GM18517 (cell line): ENCODE data around the gene C1orf53.
A peak's percentile ranks its signal among the peaks of the same experiment; 100 is the strongest.
"Not testable (repeated sequence)": the region's sequence is repeated elsewhere in the genome, so short reads cannot be mapped to it uniquely, and the experiment has no call there.

ENCODE experiments used
- ATAC-seq: cut with Tn5 transposase; IDR thresholded peaks from one replicate; pipeline ENCODE4 v1.9.1; 2021; ENCODE audit warnings: mild to moderate bottlenecking, moderate library complexity; ENCODE audit not compliant: unreplicated experiment

The C1orf53 gene

DNA sequence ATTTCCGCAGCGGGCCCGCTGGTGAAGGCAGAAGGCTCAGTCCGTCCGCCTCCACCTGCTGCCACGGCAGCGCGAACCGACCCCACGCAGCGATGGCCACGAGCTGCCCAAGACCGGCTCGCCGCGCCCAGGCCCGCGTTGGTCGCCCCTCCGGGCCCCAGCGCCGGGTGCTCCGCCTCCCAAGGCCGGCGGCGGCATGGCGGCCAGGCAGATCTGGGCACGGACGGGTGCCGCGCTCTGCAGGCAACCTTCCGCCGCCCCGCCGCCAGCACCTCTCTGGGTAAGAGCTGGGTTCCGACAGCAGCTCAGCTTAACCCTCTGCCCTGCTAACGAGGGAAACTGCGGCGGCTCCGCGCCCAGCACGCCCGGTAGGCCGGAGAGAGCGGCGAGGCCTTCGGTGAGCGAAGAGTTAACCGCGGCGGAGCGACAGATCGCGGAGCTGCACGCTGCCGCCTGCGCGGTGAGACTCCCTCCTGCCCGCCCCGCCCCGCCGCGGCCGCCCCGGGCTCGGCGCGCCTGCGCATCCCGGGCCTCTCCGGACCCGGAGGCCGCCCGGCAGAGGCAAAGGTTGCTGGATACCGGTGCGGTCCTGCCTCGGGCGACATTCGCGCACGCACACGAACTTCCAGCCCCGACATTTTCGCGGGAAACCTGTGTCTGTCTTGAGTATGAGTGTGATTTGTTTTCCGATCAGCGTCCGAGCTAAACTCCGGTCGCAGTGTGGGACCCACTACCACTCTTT, at the start of gene C1orf53:
Gene C1orf53 (plus strand): TSS at position 177 of the 742 bp plus-strand sequence. CDS start 20 bp downstream, at position 197.
- ATAC-seq = peak; percentile 94

DNA sequence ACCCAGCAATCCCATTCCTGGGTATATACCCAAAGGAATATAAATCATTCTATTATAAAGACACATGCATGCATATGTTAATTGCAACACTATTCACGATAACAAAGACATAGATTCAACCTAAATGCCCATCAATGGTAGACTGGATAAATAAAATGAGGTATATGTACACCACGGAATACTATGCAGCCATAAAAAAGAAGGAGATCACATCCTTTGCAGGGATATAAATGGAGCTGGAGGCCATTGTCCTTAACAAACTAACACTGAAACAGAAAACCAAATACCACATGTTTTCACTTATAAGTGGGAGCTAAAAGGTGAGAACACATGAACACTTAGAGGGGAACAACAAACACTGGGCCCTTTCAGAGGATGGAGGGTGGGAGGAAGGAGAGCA, 46.7 kb upstream of the C1orf53 start:
- not testable (repeated sequence) for ATAC-seq

DNA sequence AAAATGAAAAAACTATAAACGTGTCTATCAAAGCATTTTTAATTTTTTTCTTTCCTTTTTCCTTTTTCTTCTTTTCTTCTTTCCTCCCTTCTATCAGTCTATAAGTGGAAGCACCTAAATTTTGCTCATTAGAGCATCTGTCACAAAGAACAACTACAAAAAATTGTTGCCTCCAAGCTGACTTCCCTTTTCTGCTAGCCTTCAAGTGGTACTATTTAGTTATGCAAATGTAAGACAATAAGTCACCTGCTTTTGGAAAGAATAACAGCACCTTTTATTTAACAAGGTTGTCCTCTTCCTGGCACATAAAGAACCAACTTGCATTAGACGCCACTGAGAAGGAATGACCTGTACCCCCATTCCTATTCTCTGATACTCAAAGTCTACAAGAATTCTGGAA, 45.0 kb upstream of the C1orf53 start:
- no peak for ATAC-seq

DNA sequence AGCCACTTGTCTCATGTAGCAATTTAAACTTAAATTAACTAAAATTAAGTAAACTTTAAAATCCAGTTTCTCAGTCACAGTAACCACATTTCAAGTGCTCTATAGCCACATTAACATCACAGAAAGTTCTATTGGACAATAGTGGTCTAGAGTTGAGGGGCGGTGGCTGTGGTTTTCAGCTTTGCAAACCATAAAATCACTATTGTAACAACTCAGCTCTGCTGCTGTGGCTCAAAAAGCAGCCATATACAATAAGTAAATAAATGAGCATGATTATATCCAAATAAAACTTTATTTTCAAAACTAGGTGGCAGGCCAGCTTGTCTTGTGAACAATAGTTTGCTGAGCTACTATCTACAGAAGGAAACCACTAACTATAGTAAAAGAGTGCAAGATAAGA, 43.4 kb upstream of the C1orf53 start:
- ATAC-seq = no peak

GRCh38 chr1:197862221-197862620, 40.2 kb upstream of the C1orf53 start:
- no peak for ATAC-seq

DNA sequence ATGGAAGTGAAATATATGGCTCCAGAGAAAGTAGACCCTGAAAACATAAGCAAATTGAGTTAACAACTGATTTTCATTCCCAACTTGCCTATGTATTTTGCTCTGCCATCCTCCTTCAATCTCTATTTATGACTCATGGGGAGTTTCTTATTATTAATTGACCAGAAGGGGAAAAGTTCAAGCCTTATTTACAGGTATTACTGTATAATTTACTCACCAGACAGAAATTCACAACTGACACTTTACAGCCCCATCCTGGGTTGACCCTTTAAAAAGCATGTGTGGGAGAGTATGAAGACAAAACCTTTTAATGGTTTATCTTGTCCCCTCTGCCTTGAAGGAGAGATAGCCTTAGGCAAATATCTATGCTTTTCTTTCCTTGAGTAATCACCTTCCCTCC, 39.8 kb upstream of the C1orf53 start:
- ATAC-seq = no peak

GRCh38 chr1:197865809-197866208, 36.6 kb upstream of the C1orf53 start:
- ATAC-seq = no peak

- peak; percentile 93 for ATAC-seq
Observed at GRCh38 chr1:197868751-197869489, 33.5 kb upstream of the C1orf53 start.

GRCh38 chr1:197869490-197870077, 32.8 kb upstream of the C1orf53 start:
- no peak for ATAC-seq

DNA sequence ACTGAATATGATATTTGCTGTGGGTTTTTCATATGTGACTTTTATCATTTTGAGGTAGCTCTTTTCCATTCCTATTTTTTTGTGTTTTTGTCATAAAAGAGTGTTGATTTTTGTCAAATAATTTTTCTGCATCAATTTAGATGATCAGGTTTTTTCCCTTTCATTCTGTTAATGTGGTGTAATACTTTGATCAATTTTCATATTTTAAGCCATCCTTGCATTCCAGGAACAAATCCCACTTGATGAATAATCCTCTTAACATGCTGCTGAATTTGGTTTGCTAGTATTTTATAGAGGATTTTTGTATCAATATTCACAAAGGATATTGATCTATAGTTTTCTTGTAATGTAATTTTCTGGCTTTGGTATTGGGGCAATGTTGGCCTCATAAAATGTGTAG, 25.5 kb upstream of the C1orf53 start:
- ATAC-seq = no peak

DNA sequence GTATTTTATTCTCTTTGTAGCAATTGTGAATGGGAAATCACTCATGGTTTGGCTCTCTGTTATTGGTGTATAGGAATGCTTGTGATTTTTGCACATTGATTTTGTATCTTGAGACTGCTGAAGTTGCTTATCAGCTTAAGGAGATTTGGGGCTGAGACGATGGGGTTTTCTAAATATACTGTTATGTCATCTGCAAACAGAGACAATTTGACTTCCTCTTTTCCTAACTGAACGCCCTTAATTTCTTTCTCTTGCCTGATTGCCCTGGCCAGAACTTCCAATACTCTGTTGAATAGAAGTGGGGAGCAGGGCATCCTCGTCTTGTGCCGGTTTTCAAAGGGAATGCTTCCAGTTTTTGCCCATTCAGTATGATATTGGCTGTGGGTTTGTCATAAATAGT, 22.0 kb upstream of the C1orf53 start:
- not testable (repeated sequence) for ATAC-seq

- not testable (repeated sequence) for ATAC-seq
Observed at GRCh38 chr1:197882241-197882640, 20.2 kb upstream of the C1orf53 start.

- ATAC-seq = no peak
Observed at GRCh38 chr1:197884173-197884572, 18.3 kb upstream of the C1orf53 start.

DNA sequence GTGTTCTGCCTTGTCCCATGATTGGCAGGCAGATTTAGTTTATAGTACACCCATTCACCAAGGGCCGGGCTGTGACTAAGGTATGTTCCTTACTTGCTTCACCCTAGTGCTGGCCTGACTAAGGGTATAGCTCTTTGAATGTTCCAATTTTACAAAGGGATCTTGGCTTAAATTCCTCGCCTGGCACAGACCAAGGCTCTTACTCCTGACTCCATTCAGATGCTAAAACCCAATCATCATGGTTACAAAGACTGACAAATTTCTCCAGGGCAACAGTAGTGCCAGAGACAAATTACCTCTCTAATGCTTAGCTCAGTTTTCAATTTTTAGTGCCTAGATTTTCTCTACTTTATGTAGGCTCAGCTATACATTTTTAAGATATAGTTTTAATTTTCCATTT, 11.5 kb upstream of the C1orf53 start:
- no peak for ATAC-seq

- ATAC-seq = no peak
Observed at GRCh38 chr1:197892684-197893083, 9.7 kb upstream of the C1orf53 start.

GRCh38 chr1:197896301-197896700, 6.1 kb upstream of the C1orf53 start:
- no peak for ATAC-seq

GRCh38 chr1:197899037-197899436, 3.4 kb upstream of the C1orf53 start:
- ATAC-seq = no peak

GRCh38 chr1:197902131-197902453, 338 bp upstream of the C1orf53 start:
- no peak for ATAC-seq

DNA sequence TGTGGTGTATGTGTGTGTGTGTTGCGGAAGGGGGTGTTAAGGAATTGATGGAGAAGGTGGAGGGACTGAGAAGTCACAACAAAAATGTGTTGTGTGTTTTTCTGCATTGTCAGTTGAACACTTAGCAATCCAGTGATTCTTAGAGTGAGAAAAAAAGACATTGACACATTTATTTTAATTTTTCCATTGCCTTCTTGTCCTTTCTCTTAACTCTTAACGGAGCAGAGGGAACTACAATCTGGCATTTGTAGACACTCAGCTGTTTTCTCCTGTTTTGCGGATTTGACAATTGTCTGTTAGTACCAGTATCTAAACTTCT, 725 bp downstream of the C1orf53 start:
- no peak for ATAC-seq

GRCh38 chr1:197904126-197904787, 1.8 kb downstream of the C1orf53 start:
- ATAC-seq = no peak

DNA sequence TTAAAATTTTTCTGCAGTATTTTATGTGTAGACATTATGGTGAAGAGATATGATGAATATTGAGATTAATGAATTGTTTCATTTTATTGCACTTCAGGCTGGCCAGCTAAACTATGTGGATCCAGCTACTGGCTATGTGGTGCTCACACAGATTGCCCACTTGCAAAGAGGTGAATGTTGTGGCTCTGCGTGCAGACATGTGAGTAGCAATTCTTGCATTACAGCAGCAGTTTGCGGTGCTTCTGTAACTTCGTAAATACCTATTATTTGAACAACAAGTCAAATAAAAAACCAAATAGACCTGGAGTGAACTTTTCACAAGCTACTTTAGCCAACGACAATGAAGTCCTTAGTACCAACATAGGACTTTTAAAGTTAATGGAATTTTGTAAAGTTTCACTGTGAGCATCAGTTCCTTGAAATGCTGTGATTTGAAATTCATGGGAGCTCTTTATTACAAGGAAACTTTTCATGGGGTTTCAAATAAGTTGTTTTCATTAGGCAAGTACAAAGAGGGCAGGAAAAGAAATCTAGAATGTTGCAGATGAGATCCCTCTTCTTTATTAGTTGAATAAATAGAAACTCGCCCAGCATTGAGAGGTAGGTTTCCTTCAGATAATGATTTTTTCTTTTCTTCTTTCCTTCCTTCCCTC, 3.4 kb downstream of the C1orf53 start:
- ATAC-seq = no peak
